BJ (cell line): ENCODE results near the gene EZR. TPM values are rescaled to one million over a fixed set of nuclear protein-coding genes. Genes with fewer than 3 reads are reported as not detected.

Experiments
- CTCF ChIA-PET: fragments of 350-600 bp; formaldehyde crosslinking; extraction: SDS; loops from one replicate; lab custom pipeline; 2021; ENCODE audit warnings: antibody characterized with exemption, inconsistent platforms; lab: Yijun Ruan, JAX
- POLR2A ChIA-PET: fragments of 300-600 bp; sonication (Branson Sonifier 250); formaldehyde crosslinking; extraction: SDS; loops from one replicate; lab custom pipeline; 2021; ENCODE audit warnings: antibody characterized with exemption; lab: Charles Lee
- DNase-seq: peaks from one replicate; pipeline ENCODE4 v3.0.0-alpha.2; 2011; ENCODE audit warnings: low read depth
- H3K27me3 ChIP-seq: 2 replicates; pipeline ENCODE4 v1.6.0; 2011; ENCODE audit warnings: low read length; ENCODE audit not compliant: control insufficient read depth, insufficient read depth
- H3K36me3 ChIP-seq: 2 replicates; pipeline ENCODE4 v1.5.1; 2011; ENCODE audit warnings: low read length; ENCODE audit not compliant: control insufficient read depth, insufficient read depth
- H3K4me3 ChIP-seq: 2 replicates; pipeline ENCODE4 v1.5.1; 2011; ENCODE audit warnings: low read depth, mild to moderate bottlenecking, control low read depth, low read length
- polyA plus RNA-seq: library from polyadenylated mRNA; depleted of rRNA; stranded (reverse); fragments of >200 nt; gene quantifications from 2 replicates; pipeline ENCODE4 v1.2.3, GENCODE V29; 2011
- TF ChIP-seq, protein P1 (sequence below): IDR thresholded peaks from 2 replicates; pipeline ENCODE4 v1.5.1; 2011; ENCODE audit warnings: low read depth, mild to moderate bottlenecking, control low read depth, inconsistent platforms, low read length, moderate library complexity; ENCODE audit not compliant: insufficient read depth

EZR gene
- polyA plus RNA-seq, 1 experiment, result 117 TPM

DNA sequence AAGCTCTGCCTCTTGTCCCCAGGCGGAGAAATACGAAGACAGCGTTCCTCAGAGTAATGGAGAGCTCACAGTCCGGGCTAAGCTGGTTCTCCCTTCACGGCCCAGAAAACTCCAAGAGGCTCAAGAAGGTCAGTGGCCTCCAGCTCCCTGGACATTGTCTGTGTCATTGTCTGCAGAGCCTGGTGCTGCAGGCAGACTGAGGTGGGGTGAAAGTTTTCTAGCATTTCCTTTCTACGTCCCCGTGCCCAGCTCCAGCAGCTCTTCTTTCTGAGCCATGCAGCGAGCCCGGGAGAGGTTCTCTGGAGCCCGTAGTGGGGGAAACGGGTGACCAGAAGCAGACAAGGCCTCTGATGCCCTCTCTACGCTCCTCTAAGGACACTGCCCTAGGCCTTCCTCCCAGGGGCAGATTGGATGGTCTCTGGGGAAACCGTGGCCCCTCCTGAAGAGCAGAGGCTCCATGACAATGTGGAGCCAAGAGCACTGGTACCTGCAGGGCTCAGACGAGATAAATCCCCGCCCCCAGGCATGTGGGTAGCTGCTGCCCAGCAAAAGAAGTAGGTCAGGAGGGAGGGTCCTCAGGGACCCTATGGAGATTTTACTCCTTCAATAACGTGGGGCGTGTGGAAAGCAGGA, 58.4 kb downstream of the EZR start:
- Histone ChIP-seq H3K4me3 (no peak overlapping the region), H3K27me3 (no peaks in the 10 kb centered on the region), H3K36me3 (peaks cover 8% of the 10 kb centered on the region)
- TF ChIP-seq, protein P1, sequence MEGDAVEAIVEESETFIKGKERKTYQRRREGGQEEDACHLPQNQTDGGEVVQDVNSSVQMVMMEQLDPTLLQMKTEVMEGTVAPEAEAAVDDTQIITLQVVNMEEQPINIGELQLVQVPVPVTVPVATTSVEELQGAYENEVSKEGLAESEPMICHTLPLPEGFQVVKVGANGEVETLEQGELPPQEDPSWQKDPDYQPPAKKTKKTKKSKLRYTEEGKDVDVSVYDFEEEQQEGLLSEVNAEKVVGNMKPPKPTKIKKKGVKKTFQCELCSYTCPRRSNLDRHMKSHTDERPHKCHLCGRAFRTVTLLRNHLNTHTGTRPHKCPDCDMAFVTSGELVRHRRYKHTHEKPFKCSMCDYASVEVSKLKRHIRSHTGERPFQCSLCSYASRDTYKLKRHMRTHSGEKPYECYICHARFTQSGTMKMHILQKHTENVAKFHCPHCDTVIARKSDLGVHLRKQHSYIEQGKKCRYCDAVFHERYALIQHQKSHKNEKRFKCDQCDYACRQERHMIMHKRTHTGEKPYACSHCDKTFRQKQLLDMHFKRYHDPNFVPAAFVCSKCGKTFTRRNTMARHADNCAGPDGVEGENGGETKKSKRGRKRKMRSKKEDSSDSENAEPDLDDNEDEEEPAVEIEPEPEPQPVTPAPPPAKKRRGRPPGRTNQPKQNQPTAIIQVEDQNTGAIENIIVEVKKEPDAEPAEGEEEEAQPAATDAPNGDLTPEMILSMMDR, result no peak
- DNase-seq, result no peak
- CTCF ChIA-PET, result interaction anchor here (0.8 to 1.0 kb wide), 2 partner anchors 57 to 212 kb away, joined by 3 read pairs; no protein-coding TSS in a partner anchor
- POLR2A ChIA-PET, result no interaction called here

DNA sequence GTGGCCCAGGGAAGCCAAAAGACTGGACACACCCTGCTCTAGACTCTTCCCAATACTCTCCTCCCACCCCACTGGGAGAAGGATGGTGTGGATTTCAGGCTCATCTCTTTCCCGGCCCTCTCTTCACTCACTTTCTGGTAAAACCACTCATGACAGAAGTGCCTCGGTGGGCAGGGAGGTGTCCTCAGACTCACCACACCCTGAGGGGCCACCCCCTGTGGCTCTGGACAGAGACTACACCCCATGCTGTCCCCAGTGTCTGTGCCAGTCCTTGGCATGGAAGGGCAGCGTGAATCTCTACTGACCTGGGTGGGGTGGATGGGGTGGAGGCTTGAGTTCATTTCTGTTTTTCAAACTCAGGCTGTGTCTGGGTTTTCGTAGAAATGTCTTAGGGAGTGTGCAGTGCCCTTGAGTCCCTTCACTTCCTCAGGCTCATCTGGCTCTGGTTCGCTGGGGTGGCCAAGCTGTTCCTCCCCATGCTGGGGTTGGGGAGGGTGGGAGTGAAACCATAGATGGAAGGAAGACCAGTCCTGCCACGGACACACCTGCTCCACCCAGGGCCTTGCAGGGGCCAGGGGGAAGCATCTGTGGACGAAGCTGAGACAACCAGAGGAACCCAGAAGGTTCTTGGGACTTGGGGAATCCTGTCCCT, 59.1 kb downstream of the EZR start:
- TF ChIP-seq, protein P1, result no peak
- no peak for DNase-seq
- no peaks in the 10 kb centered on the region for H3K27me3 ChIP-seq
- H3K4me3 ChIP-seq, result no peak overlapping the region
- ChIA-PET CTCF (interaction anchor here (0.8 to 1.0 kb wide), 2 partner anchors 56 to 213 kb away, joined by 3 read pairs; no protein-coding TSS in a partner anchor), POLR2A (no interaction called here)
- peaks cover 5% of the 10 kb centered on the region for H3K36me3 ChIP-seq

DNA sequence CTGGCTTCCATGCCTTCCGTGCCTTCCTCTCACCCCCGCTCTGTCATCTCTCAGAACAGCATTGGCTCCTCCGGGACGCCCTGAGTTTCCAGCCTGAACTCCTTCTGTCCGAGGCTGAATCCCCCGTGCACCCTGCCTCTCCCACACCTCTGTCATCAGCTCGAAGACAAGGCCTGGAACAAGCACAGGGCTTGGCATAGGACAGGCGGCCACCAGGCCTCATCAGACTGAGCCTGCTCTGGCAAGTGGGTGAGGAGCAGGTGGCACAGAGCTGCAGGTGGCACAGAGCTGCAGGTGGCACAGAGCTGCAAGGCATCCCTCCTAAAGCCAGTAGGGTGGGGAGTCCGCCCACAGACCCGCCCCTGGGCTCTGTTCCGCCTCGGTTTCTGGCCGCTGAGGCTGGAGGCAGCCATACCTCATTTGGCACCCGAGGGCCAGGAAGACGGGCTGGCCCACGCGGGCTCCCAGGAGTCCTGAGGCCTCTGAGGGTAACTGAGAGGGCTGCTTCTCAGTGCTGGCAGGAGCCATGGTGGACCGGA, 60.2 kb downstream of the EZR start:
- no peaks in the 10 kb centered on the region for H3K27me3 ChIP-seq
- TF ChIP-seq, protein P1, result no peak
- H3K4me3 ChIP-seq, result no peak overlapping the region
- CTCF ChIA-PET, result no interaction called here
- H3K36me3 ChIP-seq, result no peaks in the 10 kb centered on the region; the same call in 1 of the 2 replicates
- DNase-seq, result no peak
- POLR2A ChIA-PET, result no interaction called here

DNA sequence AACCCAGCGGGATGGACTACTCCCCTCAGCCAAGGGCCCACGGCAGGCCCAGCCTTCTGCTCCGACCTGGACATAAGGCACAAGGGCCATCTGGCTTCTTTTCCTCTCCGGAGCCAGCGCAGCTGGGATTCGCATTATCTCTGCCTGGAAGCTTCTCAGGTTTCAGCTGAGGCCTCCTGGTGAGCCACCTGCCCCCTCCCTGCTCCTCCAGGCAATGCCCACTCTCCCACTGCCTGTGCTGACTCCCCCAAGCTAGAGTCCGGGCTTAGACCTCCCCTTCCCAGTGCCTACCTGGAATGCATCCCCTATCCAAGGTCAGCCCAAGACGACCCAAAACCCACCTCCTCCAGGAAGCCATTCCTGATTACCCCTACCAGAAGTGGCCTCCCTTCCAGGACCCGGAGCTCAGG, 60.7 kb downstream of the EZR start:
- no peak for DNase-seq
- TF ChIP-seq, protein P1, result no peak
- POLR2A ChIA-PET, result no interaction called here
- Histone ChIP-seq H3K36me3 (no peaks in the 10 kb centered on the region; the same call in 1 of the 2 replicates), H3K4me3 (no peak overlapping the region), H3K27me3 (no peaks in the 10 kb centered on the region)
- CTCF ChIA-PET, result no interaction called here

DNA sequence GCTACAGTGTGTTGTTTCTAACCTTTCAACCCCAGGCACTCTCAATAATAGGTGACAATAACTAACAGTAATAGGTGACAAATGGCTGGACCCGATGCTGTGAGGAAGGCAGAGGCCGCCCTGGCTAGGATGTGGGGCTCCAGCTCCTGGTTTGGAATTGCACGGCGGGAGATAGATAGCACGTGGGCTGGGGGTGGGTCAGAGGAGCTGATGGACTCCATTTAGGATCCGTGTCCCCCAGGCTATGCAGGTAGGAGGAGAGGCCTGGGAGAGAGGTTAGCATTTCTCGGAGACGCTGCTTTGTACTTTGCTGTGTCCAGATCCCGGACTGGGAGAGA, 61.4 kb downstream of the EZR start:
- POLR2A ChIA-PET, result no interaction called here

More for the DNA sequence above, 61.4 kb downstream of the EZR start:
- TF ChIP-seq, protein P1, result no peak
- CTCF ChIA-PET, result no interaction called here
- Histone ChIP-seq H3K27me3 (no peaks in the 10 kb centered on the region), H3K36me3 (no peaks in the 10 kb centered on the region), H3K4me3 (no peak overlapping the region)
- no peak for DNase-seq
